Suprapubic skin (tissue), 3 donors: ENCODE data around the gene SLC22A1.

Source experiments
- POLR2A ChIP-seq, 2 donors: fragments of 450-650 bp; IDR thresholded peaks; one replicate each; pipeline ENCODE4 v1.6.1; 2017; ENCODE audit warnings: antibody characterized with exemption in 2 of 2, mild to moderate bottlenecking in 2 of 2, moderate library complexity in 2 of 2
- TF ChIP-seq, protein P1 (sequence below), 2 donors: fragments of 200-600 bp in 1 of 2; fragments of 450-650 bp in 1 of 2; sonication (generic) in 1 of 2; IDR thresholded peaks; one replicate each; pipeline ENCODE4 v1.5.1; 2016 to 2019; ENCODE audit warnings: antibody characterized with exemption in 2 of 2, mild to moderate bottlenecking in 1 of 2, moderate library complexity in 1 of 2

DNA sequence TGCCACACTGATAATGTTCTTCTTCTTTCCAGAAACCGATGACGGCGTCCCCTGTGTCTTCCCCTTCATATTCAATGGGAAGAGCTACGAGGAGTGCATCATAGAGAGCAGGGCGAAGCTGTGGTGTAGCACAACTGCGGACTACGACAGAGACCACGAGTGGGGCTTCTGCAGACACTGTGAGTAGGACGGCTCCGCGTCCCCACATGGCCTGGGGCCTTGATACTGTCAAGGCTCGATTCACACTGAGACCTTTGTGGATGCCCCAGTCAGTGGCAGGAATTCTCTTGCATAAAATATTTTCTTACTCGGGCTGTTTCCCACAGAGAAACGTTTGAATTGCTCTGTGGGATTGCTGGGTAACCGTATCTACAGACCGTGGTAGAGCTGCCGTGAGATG lies 41.5 kb upstream of the SLC22A1 start:
- TF ChIP-seq, protein P1, sequence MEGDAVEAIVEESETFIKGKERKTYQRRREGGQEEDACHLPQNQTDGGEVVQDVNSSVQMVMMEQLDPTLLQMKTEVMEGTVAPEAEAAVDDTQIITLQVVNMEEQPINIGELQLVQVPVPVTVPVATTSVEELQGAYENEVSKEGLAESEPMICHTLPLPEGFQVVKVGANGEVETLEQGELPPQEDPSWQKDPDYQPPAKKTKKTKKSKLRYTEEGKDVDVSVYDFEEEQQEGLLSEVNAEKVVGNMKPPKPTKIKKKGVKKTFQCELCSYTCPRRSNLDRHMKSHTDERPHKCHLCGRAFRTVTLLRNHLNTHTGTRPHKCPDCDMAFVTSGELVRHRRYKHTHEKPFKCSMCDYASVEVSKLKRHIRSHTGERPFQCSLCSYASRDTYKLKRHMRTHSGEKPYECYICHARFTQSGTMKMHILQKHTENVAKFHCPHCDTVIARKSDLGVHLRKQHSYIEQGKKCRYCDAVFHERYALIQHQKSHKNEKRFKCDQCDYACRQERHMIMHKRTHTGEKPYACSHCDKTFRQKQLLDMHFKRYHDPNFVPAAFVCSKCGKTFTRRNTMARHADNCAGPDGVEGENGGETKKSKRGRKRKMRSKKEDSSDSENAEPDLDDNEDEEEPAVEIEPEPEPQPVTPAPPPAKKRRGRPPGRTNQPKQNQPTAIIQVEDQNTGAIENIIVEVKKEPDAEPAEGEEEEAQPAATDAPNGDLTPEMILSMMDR (IDR thresholded peaks at IDR 0.05): no peak
- no peak for TF ChIP-seq POLR2A (IDR thresholded peaks at IDR 0.05)
